ENCODE data around the gene ARRDC2.

- TF ChIP-seq POLR2A (IDR thresholded peaks at IDR 0.05): no peak
- TF ChIP-seq, protein P1, sequence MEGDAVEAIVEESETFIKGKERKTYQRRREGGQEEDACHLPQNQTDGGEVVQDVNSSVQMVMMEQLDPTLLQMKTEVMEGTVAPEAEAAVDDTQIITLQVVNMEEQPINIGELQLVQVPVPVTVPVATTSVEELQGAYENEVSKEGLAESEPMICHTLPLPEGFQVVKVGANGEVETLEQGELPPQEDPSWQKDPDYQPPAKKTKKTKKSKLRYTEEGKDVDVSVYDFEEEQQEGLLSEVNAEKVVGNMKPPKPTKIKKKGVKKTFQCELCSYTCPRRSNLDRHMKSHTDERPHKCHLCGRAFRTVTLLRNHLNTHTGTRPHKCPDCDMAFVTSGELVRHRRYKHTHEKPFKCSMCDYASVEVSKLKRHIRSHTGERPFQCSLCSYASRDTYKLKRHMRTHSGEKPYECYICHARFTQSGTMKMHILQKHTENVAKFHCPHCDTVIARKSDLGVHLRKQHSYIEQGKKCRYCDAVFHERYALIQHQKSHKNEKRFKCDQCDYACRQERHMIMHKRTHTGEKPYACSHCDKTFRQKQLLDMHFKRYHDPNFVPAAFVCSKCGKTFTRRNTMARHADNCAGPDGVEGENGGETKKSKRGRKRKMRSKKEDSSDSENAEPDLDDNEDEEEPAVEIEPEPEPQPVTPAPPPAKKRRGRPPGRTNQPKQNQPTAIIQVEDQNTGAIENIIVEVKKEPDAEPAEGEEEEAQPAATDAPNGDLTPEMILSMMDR (IDR thresholded peaks at IDR 0.05): no peak
- no peak for TF ChIP-seq EP300 (IDR thresholded peaks at IDR 0.05)
- no peak for TF ChIP-seq POLR2AphosphoS5 (IDR thresholded peaks at IDR 0.05)
Measured at GRCh38 chr19:18016209-18016910, 8.4 kb downstream of the ARRDC2 start.
